Activated CD4-positive, CD25-positive, alpha-beta regulatory T cell treated with anti-CD3 and anti-CD28 coated beads, Interleukin-2, amount 50 U/mL, for 16 hours (primary cell): Measurements from ENCODE around the gene ADARB2.

Experiments
- DNase-seq: peaks from one replicate; pipeline ENCODE4 v3.0.0-alpha.2; 2020; ENCODE audit warnings: low read depth, low spot score

ADARB2 gene

GRCh38 chr10:1736144-1736971 is 967 bp downstream of the ADARB2 start:
- no peak for DNase-seq

- no peak for DNase-seq
Observed at GRCh38 chr10:1735562-1735961, 1.8 kb downstream of the ADARB2 start.

DNA sequence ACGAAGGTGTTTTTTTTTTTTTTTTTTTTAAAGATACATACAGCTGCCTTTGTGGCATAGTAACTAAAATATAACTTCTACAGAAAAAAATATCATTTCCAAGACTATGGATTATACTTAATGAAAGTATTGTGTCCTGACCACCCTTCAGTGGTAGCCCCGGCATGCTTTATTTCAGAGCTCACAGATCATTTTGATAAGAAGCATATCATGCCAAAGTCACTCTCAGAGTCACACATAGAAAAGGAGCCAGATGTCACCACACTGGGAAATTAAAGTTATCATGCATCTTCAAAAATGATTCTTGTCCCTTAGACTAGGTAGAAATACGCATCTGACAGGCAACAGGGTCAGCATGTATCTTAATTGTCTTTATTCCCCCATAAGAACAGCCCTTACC is 3.0 kb downstream of the ADARB2 start:
- DNase-seq = no peak

DNA sequence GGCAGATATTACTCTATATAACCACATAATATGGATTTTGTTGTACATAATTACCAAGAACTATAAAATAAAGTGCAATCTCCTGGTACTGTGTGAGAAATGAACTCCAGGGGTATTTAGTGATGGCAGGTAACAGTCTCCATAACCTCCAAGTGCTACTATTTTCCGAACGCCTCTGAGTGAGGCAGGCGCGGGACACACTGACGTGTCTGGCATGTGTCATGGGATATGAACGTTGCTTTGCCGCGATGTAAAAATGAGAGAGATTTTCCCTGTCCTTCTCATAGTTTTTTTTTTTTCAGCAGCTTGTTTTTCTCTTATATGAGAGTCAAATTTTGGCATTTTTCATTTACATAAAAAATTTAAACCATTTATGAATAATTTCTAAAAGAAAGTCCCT is 3.6 kb downstream of the ADARB2 start:
- no peak for DNase-seq

- no peak for DNase-seq
Observed at GRCh38 chr10:1732564-1732996, 4.7 kb downstream of the ADARB2 start.

DNA sequence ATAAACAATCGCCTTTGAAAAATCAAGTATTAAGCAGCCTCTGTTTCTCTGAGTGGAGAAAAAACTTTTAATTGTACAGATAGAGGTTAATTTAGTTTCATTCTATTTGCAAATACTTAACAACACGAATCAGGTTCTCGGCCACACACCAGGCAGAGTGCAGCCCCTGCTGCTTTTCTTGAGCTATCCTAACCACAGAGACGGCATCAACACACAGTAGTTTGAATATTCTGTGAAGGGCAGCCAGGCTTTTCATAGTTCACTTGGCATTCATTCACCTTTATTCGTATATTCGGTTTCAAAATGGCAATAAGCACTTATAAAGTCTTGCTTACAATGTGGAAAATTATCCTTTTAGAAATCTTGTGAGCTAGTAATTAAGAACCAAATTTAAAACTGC is 5.7 kb downstream of the ADARB2 start:
- DNase-seq = no peak

- DNase-seq = no peak
Observed at GRCh38 chr10:1729751-1730150, 7.6 kb downstream of the ADARB2 start.

GRCh38 chr10:1726861-1727260 is 10.5 kb downstream of the ADARB2 start:
- no peak for DNase-seq

- no peak for DNase-seq
Observed at GRCh38 chr10:1724921-1725488, 12.3 kb downstream of the ADARB2 start.

DNA sequence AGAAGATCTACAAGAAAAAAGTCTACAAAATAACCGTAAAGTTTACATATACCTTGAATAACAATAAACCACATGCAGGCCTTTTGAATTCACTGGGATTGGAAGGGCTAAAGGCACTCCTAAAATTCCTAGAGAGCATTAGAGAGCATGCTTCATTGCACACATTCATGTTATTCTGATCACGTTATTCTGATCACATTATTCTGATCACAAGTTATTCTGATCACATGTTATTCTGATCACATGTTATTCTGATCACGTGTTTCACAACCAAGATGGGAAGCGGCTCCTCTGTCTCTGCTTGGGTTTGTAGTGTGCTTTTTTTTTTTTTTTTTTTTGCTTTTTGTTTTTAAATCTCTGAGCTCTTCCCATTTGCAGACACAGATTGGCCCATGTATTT is 20.5 kb downstream of the ADARB2 start:
- no peak for DNase-seq

DNA sequence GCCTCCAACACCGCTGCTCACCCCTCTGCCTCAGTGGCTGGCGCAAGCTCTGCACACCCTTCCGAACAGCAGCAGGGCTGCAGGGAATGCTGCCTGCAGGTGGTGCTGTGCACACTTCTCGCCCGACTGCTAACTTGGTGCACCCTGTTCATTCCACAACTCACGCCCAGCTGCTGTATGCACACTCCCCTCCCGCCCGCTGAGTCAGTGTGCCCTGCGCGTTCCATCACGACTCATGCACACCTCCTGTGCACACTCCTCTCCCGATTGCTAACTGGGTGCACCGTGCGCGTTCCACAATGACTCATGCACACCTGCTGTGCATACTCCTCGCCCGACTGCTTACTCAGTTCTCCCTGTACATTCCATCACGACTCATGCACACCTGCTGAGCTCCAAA is 21.5 kb downstream of the ADARB2 start:
- DNase-seq = no peak

DNA sequence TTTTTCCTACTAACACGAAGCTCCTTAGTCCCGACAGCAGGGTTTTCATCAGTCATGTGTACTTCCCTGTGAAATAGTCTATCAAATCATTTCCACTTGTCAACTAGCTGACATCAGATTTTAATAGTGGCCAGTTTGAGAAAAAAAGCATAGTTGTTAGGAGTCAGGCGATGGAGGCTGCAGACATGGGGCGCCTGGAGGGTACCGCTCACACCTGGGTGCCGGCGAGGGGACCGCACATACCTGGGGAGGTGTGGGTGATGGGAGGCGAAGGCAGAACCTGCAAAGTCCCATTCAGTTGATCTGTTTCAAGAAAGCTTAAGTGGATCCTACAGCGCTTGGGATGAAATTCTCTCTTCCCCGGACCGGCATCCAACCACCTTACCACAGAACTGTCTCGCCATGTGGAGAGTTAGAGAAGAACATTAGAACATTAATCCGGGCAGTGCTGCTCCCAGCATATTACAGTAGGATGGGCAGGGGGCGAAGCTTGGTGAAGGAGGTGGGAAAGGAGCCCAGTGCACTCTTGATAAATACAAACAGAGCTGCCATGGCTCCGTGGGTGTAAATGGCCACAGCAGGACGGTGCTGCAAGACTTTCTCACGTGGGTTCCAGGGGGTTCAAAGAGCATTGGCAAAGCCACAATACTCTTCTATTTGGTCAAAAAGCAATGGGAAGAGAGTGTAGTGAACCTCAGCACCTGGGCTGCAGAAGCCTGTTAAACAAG is 24.2 kb downstream of the ADARB2 start:
- DNase-seq = no peak

GRCh38 chr10:1712314-1712713 is 25.0 kb downstream of the ADARB2 start:
- DNase-seq = no peak

DNA sequence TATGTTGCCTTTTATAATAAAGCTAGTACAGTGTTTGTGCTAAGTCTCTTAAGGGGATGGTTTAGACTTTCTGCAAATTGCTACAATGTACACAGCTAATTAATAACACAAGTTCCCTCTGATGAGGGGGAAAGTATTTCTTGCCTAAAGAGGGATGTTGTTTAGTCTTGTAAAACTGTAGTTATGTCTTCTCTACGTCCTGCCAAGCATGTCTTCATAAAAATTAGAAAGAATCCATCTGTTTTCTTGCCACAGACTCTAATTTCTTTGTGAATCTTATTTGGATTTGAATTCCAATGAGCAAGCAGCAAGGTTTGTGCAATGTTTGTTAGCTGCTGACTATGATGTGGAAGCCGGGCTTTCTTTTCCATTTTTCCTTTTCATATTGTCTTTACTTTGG is 28.2 kb downstream of the ADARB2 start:
- no peak for DNase-seq

- no peak for DNase-seq
Observed at GRCh38 chr10:1708746-1709145, 28.6 kb downstream of the ADARB2 start.

- no peak for DNase-seq
Observed at GRCh38 chr10:1706711-1707110, 30.6 kb downstream of the ADARB2 start.

DNA sequence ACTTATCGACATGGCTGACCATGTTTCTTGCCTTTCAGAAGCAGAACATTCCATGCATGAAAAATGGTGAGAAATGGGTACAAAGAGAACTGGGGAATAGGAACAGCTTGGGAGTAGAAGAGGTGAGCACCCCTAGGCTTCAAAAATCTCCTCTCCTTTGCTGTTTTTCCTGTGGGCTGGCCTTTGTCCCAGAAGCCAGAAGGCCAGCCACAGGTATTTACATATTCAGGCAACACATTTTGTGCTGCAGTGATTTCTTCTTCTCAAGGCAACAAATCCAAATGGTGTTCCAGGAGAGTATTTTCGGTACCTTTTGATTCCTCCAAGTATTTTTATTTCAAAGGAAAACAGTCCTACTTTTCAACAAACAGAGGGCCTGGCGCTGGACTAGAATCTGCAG is 31.1 kb downstream of the ADARB2 start:
- DNase-seq = no peak

GRCh38 chr10:1698185-1698584 is 39.1 kb downstream of the ADARB2 start:
- no peak for DNase-seq

GRCh38 chr10:1696106-1696505 is 41.2 kb downstream of the ADARB2 start:
- DNase-seq = no peak

- DNase-seq = no peak
Observed at GRCh38 chr10:1690086-1690485, 47.2 kb downstream of the ADARB2 start.

GRCh38 chr10:1688531-1688930 is 48.8 kb downstream of the ADARB2 start:
- no peak for DNase-seq

GRCh38 chr10:1687623-1688150 is 49.6 kb downstream of the ADARB2 start:
- no peak for DNase-seq

- no peak for DNase-seq
Observed at GRCh38 chr10:1687190-1687589, 50.1 kb downstream of the ADARB2 start.
